CD4-positive, alpha-beta T cell (primary cell): ENCODE measurements around the gene CDH22. TPM values are rescaled to one million over a fixed set of nuclear protein-coding genes. Genes with fewer than 3 reads are reported as not detected.

Experiments used
- ATAC-seq: fragments of 200-7000 bp; cut with Tn5 transposase; one replicate; pipeline ENCODE4 v1.10.0; 2022; ENCODE audit warnings: mild to moderate bottlenecking; ENCODE audit not compliant: poor library complexity
- CTCF ChIA-PET: fragments of 350-600 bp; sonication (Branson Sonifier 250); formaldehyde crosslinking; loops from one replicate; lab custom pipeline; 2021; ENCODE audit warnings: antibody characterized with exemption, inconsistent platforms; lab: Charles Lee
- POLR2A ChIA-PET: fragments of 350-600 bp; sonication (Branson Sonifier 250); formaldehyde crosslinking; loops from one replicate; lab custom pipeline; 2021; ENCODE audit warnings: antibody characterized with exemption, inconsistent platforms; lab: Charles Lee
- DNase-seq, 14 experiments: peaks; one replicate each; pipeline ENCODE4 v3.0.0-alpha.2; 2013 to 2020; ENCODE audit warnings: mixed read lengths in 2 of 14
- H3K27ac ChIP-seq, 2 donors: one replicate each; pipeline versions ENCODE4 v1.5.1 to v1.7.0; 2013; ENCODE audit warnings: low read length in 2 of 2, low read depth in 1 of 2, mild to moderate bottlenecking in 1 of 2
- H3K27me3 ChIP-seq, 2 experiments: 1 replicate in 1 of 2; 2 replicates in 1 of 2; pipeline versions ENCODE4 v1.6.1 to v1.7.0; 2013; ENCODE audit warnings: low read length in 2 of 2, control low read depth in 1 of 2, mild to moderate bottlenecking in 1 of 2, moderate library complexity in 1 of 2; ENCODE audit not compliant: insufficient read depth in 2 of 2, control insufficient read depth in 1 of 2
- H3K36me3 ChIP-seq: one replicate; pipeline ENCODE4 v1.6.1; 2013; ENCODE audit warnings: low read length, control low read depth; ENCODE audit not compliant: insufficient read depth
- H3K4me1 ChIP-seq: one replicate; pipeline ENCODE4 v1.6.1; 2013; ENCODE audit warnings: low read length, control low read depth; ENCODE audit not compliant: insufficient read depth
- H3K4me3 ChIP-seq: one replicate; pipeline ENCODE4 v1.5.1; 2013; ENCODE audit warnings: mild to moderate bottlenecking, low read length, moderate library complexity
- H3K9me3 ChIP-seq, 2 experiments: 1 replicate in 1 of 2; 2 replicates in 1 of 2; pipeline versions ENCODE4 v1.6.1 to v1.7.0; 2013; ENCODE audit warnings: low read length in 2 of 2, mild to moderate bottlenecking in 2 of 2, control low read depth in 1 of 2, moderate library complexity in 1 of 2; ENCODE audit not compliant: control insufficient read depth in 1 of 2, insufficient read depth in 1 of 2
- H3K27ac Mint-ChIP-seq: one replicate; pipeline ENCODE4 v1.8.0; 2020; ENCODE audit warnings: mixed read lengths
- H3K27me3 Mint-ChIP-seq: one replicate; pipeline ENCODE4 v1.8.0; 2021; ENCODE audit warnings: mixed read lengths
- H3K36me3 Mint-ChIP-seq: one replicate; pipeline ENCODE4 v1.8.0; 2021; ENCODE audit warnings: low read depth, mixed read lengths
- H3K4me1 Mint-ChIP-seq: one replicate; pipeline ENCODE4 v1.8.0; 2021; ENCODE audit warnings: low read depth, mixed read lengths
- H3K4me3 Mint-ChIP-seq: one replicate; pipeline ENCODE4 v1.8.0; 2020; ENCODE audit warnings: mild to moderate bottlenecking, mixed read lengths
- H3K9me3 Mint-ChIP-seq: one replicate; pipeline ENCODE4 v1.8.0; 2020; ENCODE audit warnings: mixed read lengths
- intact Hi-C, 2 experiments: fragments of 100-400 bp; cut with DNase I in 1 of 2; cut with micrococcal nuclease in 1 of 2; formaldehyde crosslinking; loops; one replicate each; pipeline versions ENCODE4 v1.15.1 to v1.9.0; 2023 to 2025; cut with DNase I, micrococcal nuclease
- total RNA-seq, 174 experiments: library from RNA in 2 of 174; stranded (reverse) in 2 of 174; gene quantifications; one replicate each; pipeline ENCODE4 v1.2.3 and lab custom pipeline; 2021 to 2026
- TF ChIP-seq, protein P1 (sequence below): fragments of 200-600 bp; IDR thresholded peaks from one replicate; pipeline ENCODE4 v1.8.0; 2022; ENCODE audit warnings: antibody characterized with exemption, mild to moderate bottlenecking

Gene CDH22
- total RNA-seq, 2 experiments from 2014 or later: not detected

DNA sequence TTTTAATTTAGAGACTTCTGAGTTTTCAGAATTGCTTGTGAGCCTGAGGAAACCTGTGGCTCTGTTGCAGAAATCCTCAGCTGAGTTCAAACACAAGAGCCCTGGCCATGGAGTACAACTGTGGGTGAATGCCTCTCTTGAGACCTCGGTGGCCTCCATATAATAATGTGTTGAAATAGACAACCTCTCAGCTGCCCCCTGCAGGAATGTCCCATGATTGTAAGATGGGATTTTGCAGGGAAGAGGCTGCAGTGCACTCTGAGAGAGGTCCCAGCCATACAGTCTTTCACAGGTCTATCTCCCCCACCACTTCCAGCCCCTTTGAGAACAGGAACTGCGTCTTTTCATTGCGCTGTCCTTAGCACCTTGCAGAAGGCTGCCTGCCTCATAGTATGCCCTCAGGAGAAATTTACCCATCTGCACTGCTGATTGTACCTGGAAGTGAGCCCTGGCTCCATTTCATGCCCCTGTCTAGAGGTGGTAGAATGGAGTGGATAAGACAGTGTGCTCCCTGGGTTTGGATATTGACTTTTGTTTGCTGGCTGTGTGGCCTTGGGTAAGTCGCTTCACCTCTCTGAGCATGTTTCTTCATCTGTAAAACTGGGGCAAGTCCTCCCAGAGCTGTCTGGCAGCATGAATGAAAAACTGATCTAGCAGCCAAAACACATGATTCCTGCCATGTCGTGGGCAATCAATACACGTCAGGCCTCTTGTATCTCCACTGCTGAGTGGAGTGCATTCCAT is 16.8 kb upstream of the CDH22 start:
- ChIA-PET CTCF (no interaction called here), POLR2A (no interaction called here)
- no peaks in the 10 kb centered on the region for H3K9me3 Mint-ChIP-seq
- H3K4me3 Mint-ChIP-seq: no peak overlapping the region
- Histone ChIP-seq H3K4me1 (no peaks in the 10 kb centered on the region), H3K9me3 (no peaks in the 10 kb centered on the region), H3K27ac (no peak overlapping the region), H3K36me3 (no peaks in the 10 kb centered on the region), H3K4me3 (no peak overlapping the region), H3K27me3 (peaks cover 2 to 10% of the 10 kb centered on the region in 2 experiments)
- DNase-seq (peak in 4 of 14 experiments; percentile 19 to 37 (median 30)), ATAC-seq (no peak)
- H3K27ac Mint-ChIP-seq: no peak overlapping the region
- no peaks in the 10 kb centered on the region for H3K4me1 Mint-ChIP-seq
- H3K27me3 Mint-ChIP-seq: peaks cover 36% of the 10 kb centered on the region
- intact Hi-C loops: no loop called here
- no peaks in the 10 kb centered on the region for H3K36me3 Mint-ChIP-seq
- TF ChIP-seq, protein P1, sequence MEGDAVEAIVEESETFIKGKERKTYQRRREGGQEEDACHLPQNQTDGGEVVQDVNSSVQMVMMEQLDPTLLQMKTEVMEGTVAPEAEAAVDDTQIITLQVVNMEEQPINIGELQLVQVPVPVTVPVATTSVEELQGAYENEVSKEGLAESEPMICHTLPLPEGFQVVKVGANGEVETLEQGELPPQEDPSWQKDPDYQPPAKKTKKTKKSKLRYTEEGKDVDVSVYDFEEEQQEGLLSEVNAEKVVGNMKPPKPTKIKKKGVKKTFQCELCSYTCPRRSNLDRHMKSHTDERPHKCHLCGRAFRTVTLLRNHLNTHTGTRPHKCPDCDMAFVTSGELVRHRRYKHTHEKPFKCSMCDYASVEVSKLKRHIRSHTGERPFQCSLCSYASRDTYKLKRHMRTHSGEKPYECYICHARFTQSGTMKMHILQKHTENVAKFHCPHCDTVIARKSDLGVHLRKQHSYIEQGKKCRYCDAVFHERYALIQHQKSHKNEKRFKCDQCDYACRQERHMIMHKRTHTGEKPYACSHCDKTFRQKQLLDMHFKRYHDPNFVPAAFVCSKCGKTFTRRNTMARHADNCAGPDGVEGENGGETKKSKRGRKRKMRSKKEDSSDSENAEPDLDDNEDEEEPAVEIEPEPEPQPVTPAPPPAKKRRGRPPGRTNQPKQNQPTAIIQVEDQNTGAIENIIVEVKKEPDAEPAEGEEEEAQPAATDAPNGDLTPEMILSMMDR: peak; percentile 24

DNA sequence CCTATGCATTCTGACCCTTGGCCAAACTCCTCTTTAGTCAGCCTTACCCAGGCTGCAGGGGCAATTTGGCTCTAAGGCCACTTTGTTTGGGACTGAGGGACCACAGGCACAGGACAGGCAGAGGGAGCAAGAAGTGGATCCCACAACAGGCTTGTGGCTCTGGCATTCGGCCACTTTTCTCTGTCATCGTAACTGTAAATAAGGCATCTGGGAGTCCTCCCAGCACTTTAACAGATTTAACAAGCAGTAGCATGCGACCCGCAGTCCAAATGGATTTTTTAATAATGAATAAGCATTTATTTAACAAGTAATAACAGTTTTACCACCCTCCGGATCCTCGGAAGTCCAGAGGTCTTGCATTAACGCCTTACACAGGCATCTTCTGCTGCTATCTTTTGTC is 16.1 kb upstream of the CDH22 start:
- Histone ChIP-seq H3K27ac (no peak overlapping the region), H3K9me3 (no peaks in the 10 kb centered on the region), H3K27me3 (peaks cover 7 to 10% of the 10 kb centered on the region in 2 experiments), H3K36me3 (no peaks in the 10 kb centered on the region), H3K4me3 (no peak overlapping the region), H3K4me1 (no peaks in the 10 kb centered on the region)
- no peak for ATAC-seq
- Mint-ChIP-seq H3K27me3 (peaks cover 31% of the 10 kb centered on the region), H3K27ac (no peak overlapping the region), H3K4me3 (no peak overlapping the region), H3K36me3 (no peaks in the 10 kb centered on the region), H3K4me1 (no peaks in the 10 kb centered on the region), H3K9me3 (no peaks in the 10 kb centered on the region)
- CTCF ChIA-PET: no interaction called here
- POLR2A ChIA-PET: no interaction called here
- no peak for DNase-seq
- intact Hi-C loops: no loop called here
- TF ChIP-seq, protein P1: no peak

DNA sequence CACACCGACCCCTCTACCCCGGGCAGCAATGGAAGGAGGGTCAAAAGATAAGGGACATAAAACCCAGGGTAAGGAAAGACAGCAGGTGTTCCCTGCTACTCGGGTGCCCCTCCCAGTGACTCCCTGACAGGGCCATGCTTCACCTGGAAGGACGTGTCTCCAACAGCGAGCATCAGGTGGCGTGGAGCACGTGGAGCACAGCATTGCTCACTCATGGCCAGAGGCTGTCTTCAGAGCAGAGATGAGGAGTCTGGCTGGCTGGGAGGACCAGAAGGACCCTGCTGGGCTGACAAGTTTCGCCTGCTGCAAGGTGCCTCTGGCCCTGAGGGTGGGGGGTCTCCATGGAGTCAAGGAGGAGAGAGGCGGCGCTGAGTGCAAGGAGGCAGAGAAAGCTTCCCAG is 15.3 kb upstream of the CDH22 start:
- intact Hi-C loops: no loop called here
- H3K4me3 Mint-ChIP-seq: no peak overlapping the region
- H3K27me3 Mint-ChIP-seq: peaks cover 33% of the 10 kb centered on the region
- H3K9me3 Mint-ChIP-seq: no peaks in the 10 kb centered on the region
- no peaks in the 10 kb centered on the region for H3K9me3 ChIP-seq
- CTCF ChIA-PET: no interaction called here
- POLR2A ChIA-PET: no interaction called here
- no peak overlapping the region for H3K4me3 ChIP-seq
- no peaks in the 10 kb centered on the region for H3K36me3 ChIP-seq
- ATAC-seq: no peak
- H3K27me3 ChIP-seq: peaks cover 7 to 10% of the 10 kb centered on the region in 2 experiments
- no peak overlapping the region for H3K27ac ChIP-seq
- no peaks in the 10 kb centered on the region for H3K4me1 ChIP-seq
- no peak for DNase-seq
- TF ChIP-seq, protein P1: no peak
- no peaks in the 10 kb centered on the region for H3K4me1 Mint-ChIP-seq
- H3K36me3 Mint-ChIP-seq: no peaks in the 10 kb centered on the region
- H3K27ac Mint-ChIP-seq: no peak overlapping the region
